SU-DHL-6 (cell line): ENCODE results near the gene TUBB.
A peak's percentile ranks its signal among the peaks of the same experiment; 100 is the strongest.
"Not testable (repeated sequence)": the region's sequence is repeated elsewhere in the genome, so short reads cannot be mapped to it uniquely, and the experiment has no call there.

Experiments used
- H2AFZ ChIP-seq: fragments of 200-600 bp; sonication (generic); 2 replicates; pipeline ENCODE4 v1.6.1; 2014; ENCODE audit warnings: low read depth, mild to moderate bottlenecking, moderate library complexity, mixed read lengths, antibody characterized with exemption, low read length; ENCODE audit not compliant: severe bottlenecking
- H3F3A ChIP-seq: fragments of 200-600 bp; shearing (Covaris generic); 2 replicates; pipeline ENCODE4 v1.6.0; 2016; ENCODE audit warnings: antibody characterized with exemption, mild to moderate bottlenecking; ENCODE audit not compliant: insufficient read depth
- H3K27ac ChIP-seq: fragments of 200-600 bp; sonication (generic); 2 replicates; pipeline ENCODE4 v1.5.1; 2016; ENCODE audit warnings: low read depth, mild to moderate bottlenecking, low read length, moderate library complexity, mixed read lengths
- H3K27me3 ChIP-seq: fragments of 200-600 bp; sonication (generic), shearing (Covaris generic); 2 replicates; pipeline ENCODE4 v1.6.0; 2014; ENCODE audit warnings: mild to moderate bottlenecking, low read length
- H3K36me3 ChIP-seq: fragments of 200-600 bp; sonication (generic); 2 replicates; pipeline ENCODE4 v1.6.1; 2014; ENCODE audit warnings: mild to moderate bottlenecking, low read length, mixed read lengths
- H3K4me2 ChIP-seq: fragments of 300-600, 200-600 bp; shearing (Covaris generic), sonication (generic); 2 replicates; pipeline ENCODE4 v1.6.0; 2014; ENCODE audit warnings: low read length, low read depth, mild to moderate bottlenecking; ENCODE audit not compliant: poor library complexity, severe bottlenecking
- H3K4me3 ChIP-seq: fragments of 200-600 bp; sonication (generic); 2 replicates; pipeline ENCODE4 v1.5.1; 2014; ENCODE audit warnings: antibody characterized with exemption, low read length, mild to moderate bottlenecking, mixed read lengths; ENCODE audit not compliant: insufficient read depth, poor library complexity, severe bottlenecking
- H3K79me2 ChIP-seq: fragments of 200-600 bp; sonication (generic); 2 replicates; pipeline ENCODE4 v1.6.1; 2014; ENCODE audit warnings: mild to moderate bottlenecking, low read length, moderate library complexity; ENCODE audit not compliant: insufficient read depth
- H3K9ac ChIP-seq: fragments of 200-600 bp; sonication (generic); 2 replicates; pipeline ENCODE4 v1.7.0; 2014; ENCODE audit warnings: mild to moderate bottlenecking, low read length
- H3K9me2 ChIP-seq: fragments of 200-600 bp; sonication (generic); replicated peaks from 2 replicates; pipeline ENCODE4 v1.6.1; 2014; ENCODE audit warnings: low read length; ENCODE audit not compliant: insufficient read depth
- H3K9me3 ChIP-seq: fragments of 200-600 bp; sonication (generic); 2 replicates; pipeline ENCODE4 v1.6.1; 2014; ENCODE audit warnings: low read length, mixed read lengths; ENCODE audit not compliant: insufficient read depth
- H4K20me1 ChIP-seq: fragments of 200-600 bp; sonication (generic); 2 replicates; pipeline ENCODE4 v1.6.1; 2014; ENCODE audit warnings: low read depth, mild to moderate bottlenecking, antibody characterized with exemption, low read length, moderate library complexity, mixed read lengths
- EZH2phosphoT487 ChIP-seq: fragments of 200-600 bp; sonication (generic), shearing (Covaris generic); conservative IDR thresholded peaks from 2 replicates; pipeline ENCODE4 v1.6.1; 2018; ENCODE audit warnings: mild to moderate bottlenecking, antibody characterized with exemption, low read length, moderate library complexity, mixed read lengths
- TF ChIP-seq, protein P1 (sequence below): fragments of 200-600 bp; sonication (generic); IDR thresholded peaks from one replicate; pipeline ENCODE4 v1.5.1; 2017; ENCODE audit warnings: antibody characterized with exemption, mild to moderate bottlenecking, low read length, moderate library complexity; ENCODE audit not compliant: insufficient read depth, poor library complexity, severe bottlenecking

The TUBB gene

DNA sequence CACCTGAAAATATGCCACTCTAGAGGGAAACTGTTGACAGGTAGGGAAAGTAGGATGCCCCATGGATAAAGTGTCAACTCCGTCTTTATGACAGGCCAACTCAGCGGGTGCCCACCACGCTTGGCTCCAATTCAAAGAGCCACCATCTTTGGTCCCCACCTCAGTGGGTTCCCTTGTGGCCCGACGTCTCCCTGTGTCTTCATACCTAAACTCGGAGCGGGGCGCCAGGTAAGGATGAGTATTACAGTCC lies 3.3 kb upstream of the TUBB start:
- Histone ChIP-seq H3K27ac (peak overlapping the region; percentile 83), H3K4me3 (peak overlapping the region; percentile 52), H3K27me3 (no peaks in the 10 kb centered on the region), H4K20me1 (peaks cover 3% of the 10 kb centered on the region; the same call in 1 of the 2 replicates), H2AFZ (peak overlapping the region; percentile 3), H3K79me2 (peaks cover 25% of the 10 kb centered on the region), H3K4me2 (peak overlapping the region; percentile 81), H3F3A (peaks cover 56% of the 10 kb centered on the region), H3K9me2 (no peaks in the 10 kb centered on the region), H3K9me3 (no peaks in the 10 kb centered on the region), H3K9ac (peak overlapping the region; percentile 57), H3K36me3 (peaks cover 14% of the 10 kb centered on the region)
- TF ChIP-seq EZH2phosphoT487: no peak
- TF ChIP-seq, protein P1, sequence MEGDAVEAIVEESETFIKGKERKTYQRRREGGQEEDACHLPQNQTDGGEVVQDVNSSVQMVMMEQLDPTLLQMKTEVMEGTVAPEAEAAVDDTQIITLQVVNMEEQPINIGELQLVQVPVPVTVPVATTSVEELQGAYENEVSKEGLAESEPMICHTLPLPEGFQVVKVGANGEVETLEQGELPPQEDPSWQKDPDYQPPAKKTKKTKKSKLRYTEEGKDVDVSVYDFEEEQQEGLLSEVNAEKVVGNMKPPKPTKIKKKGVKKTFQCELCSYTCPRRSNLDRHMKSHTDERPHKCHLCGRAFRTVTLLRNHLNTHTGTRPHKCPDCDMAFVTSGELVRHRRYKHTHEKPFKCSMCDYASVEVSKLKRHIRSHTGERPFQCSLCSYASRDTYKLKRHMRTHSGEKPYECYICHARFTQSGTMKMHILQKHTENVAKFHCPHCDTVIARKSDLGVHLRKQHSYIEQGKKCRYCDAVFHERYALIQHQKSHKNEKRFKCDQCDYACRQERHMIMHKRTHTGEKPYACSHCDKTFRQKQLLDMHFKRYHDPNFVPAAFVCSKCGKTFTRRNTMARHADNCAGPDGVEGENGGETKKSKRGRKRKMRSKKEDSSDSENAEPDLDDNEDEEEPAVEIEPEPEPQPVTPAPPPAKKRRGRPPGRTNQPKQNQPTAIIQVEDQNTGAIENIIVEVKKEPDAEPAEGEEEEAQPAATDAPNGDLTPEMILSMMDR: no peak

DNA sequence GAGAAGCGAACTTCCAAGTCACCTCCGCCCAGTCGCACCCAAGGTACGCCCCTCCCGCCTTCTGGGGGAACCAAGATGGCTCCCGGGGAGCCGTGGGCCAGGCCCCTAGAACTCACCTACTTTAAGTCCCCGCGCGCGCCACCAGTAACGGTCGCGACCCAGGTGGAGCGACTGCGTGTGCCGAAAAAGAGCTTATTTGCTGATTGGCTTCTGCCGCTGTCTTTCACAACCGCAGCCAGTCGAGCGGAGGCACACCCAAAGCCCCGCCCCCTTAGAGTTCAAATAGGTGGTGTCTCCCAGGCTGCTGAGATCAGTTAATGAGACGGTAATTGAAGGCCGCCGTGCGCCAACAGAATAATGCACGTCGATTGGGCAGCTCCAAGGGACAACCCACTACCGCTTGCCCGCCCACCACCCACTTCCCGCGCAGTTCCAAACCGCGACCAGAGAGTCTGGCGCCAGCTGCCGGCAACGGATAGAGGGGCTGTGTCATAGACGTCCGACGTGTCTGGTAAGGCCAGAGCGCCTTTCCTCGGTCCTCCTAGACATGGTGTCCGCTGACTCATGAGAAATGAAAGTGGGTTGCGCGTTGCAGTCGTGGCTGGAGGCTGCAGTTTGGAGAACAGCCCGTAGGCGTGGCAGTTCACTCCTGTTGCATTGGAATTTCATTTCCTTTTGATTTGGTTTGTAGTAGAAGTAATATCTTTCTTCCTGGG lies 2.9 kb upstream of the TUBB start, which contains the start of gene MDC1:
MDC1 (minus strand) TSS at position 153 of the 716 bp plus-strand sequence. CDS start 2,106 bp downstream, outside the sequence.
- Histone ChIP-seq H3K4me2 (peak within 1 kb of the TSS; percentile 81), H3K4me3 (peak within 1 kb of the TSS; percentile 66), H3K27ac (peak within 1 kb of the TSS; percentile 85), H3K27me3 (no peaks in the 10 kb centered on the region), H3K9me3 (no peaks in the 10 kb centered on the region), H3K36me3 (peaks cover 18% of the 10 kb centered on the region), H2AFZ (peak within 1 kb of the TSS; percentile 3), H3F3A (peaks cover 61% of the 10 kb centered on the region), H3K9me2 (no peaks in the 10 kb centered on the region), H3K79me2 (peaks cover 30% of the 10 kb centered on the region), H4K20me1 (peaks cover 4% of the 10 kb centered on the region; the same call in 1 of the 2 replicates), H3K9ac (peak within 1 kb of the TSS; percentile 62)
- TF ChIP-seq EZH2phosphoT487: no peak
- TF ChIP-seq, protein P1: no peak

DNA sequence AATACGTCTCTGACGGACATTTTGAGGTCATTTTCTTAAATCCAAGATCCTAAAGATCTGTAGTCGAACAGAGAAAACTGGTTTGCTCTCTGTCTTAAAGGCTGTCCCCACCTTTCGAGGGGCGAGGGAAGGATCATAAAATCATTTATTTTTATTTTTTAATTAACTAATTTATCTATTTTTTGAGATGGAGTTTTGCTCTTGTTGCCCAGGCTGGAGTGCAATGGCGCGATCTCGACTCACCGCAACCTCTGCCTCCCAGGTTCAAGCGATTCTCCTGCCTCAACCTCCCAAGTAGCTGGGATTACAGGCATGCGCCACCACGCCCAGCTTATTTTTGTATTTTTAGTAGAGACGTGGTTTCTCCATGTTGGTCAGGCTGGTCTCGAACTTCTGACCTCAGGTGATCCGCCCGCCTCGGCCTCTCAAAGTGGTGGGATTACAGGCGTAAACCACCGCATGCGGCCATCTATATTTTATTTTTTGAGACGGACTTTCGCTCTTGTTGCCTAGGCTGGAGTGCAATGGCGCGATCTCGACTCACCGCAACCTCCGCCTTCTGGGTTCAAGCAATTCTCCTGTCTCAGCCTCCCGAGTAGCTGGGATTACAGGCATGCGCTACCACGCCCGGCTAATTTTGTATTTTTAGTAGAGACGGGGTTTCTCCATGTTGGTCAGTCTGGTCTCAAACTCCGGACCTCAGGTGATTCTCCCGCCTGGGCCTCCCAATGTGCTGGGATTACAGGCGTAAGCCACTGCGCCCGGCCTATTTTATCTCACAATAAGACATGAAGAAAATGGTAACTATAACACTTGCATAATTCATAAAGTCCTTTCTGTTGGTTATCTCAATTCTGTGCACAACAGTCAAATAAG lies 2.1 kb upstream of the TUBB start:
- not testable (repeated sequence) for H3K27me3 ChIP-seq, H3K9me2 ChIP-seq, H3K9me3 ChIP-seq, H4K20me1 ChIP-seq, H2AFZ ChIP-seq
- Histone ChIP-seq H3K79me2 (peaks cover 38% of the 10 kb centered on the region), H3K4me3 (peak overlapping the region; percentile 78), H3K9ac (peak overlapping the region; percentile 99), H3F3A (peaks cover 69% of the 10 kb centered on the region), H3K36me3 (peaks cover 24% of the 10 kb centered on the region), H3K4me2 (peak overlapping the region; percentile 78), H3K27ac (peak overlapping the region; percentile 94)

DNA sequence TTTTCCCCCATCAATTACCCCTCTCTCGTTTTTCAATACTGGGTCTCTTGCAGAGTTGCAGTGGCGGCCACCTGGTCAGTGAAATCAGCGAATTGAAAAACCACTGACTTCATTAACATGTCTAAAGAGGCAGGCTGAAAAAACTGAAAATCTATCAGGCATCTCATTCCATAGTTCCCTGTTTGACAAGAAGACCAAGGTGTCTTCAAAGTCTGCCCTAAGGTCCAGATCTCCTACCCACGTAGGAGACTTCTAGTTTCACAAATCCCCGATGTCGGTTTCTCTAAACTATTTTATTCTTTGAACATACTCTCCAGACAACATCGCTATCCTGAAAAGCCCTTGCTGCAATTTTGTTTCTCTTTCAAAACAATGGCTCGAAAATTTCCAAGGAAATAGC lies 796 bp upstream of the TUBB start:
- peaks cover 15% of the 10 kb centered on the region for H4K20me1 ChIP-seq
- no peaks in the 10 kb centered on the region for H3K27me3 ChIP-seq
- TF ChIP-seq, protein P1: no peak
- no peak for TF ChIP-seq EZH2phosphoT487
- peak overlapping the region; percentile 99 for H3K9ac ChIP-seq
- no peaks in the 10 kb centered on the region for H3K9me3 ChIP-seq
- H3K4me3 ChIP-seq: peak overlapping the region; percentile 78
- H2AFZ ChIP-seq: peak overlapping the region; percentile 29
- H3F3A ChIP-seq: peaks cover 81% of the 10 kb centered on the region
- H3K79me2 ChIP-seq: peaks cover 47% of the 10 kb centered on the region
- peak overlapping the region; percentile 78 for H3K4me2 ChIP-seq
- H3K9me2 ChIP-seq: no peaks in the 10 kb centered on the region
- H3K27ac ChIP-seq: peak overlapping the region; percentile 94
- H3K36me3 ChIP-seq: peaks cover 30% of the 10 kb centered on the region
